ENCODE results near the gene GTF2B. TPM values are rescaled to one million over a fixed set of nuclear protein-coding genes. Genes with fewer than 3 reads are reported as not detected.
"Not testable (repeated sequence)": the region's sequence is repeated elsewhere in the genome, so short reads cannot be mapped to it uniquely, and the experiment has no call there.

GTF2B gene
- total RNA-seq = 10 to 100 TPM; 18.6 to 19.9 TPM
- polyA plus RNA-seq (2013, experiment 1 of 2) = 31.8 TPM
- polyA plus RNA-seq (2013, experiment 2 of 2) = 32.1 TPM
- long read RNA-seq, experiment 1, partial matches to known transcripts = 2 of 11 reads
- long read RNA-seq, experiment 1, other reads (novel, unspliced or antisense) = 5 of 11 reads
- long read RNA-seq, experiment 2, transcript GTF2B-201 (7 exons, 1,351 nt) = major isoform, 17 of 22 reads
- long read RNA-seq, experiment 2, partial matches to known transcripts = 0 of 22 reads
- long read RNA-seq, experiment 2, other reads (novel, unspliced or antisense) = 5 of 22 reads
- long read RNA-seq, experiment 3, transcript GTF2B-201 (7 exons, 1,351 nt) = major isoform, 89 of 99 reads
- long read RNA-seq, experiment 3, partial matches to known transcripts = 0 of 99 reads
- long read RNA-seq, experiment 3, other reads (novel, unspliced or antisense) = 10 of 99 reads
- long read RNA-seq, experiment 4, transcript GTF2B-201 (7 exons, 1,351 nt) = major isoform, 104 of 127 reads
- long read RNA-seq, experiment 4, partial matches to known transcripts = 5 of 127 reads
- long read RNA-seq, experiment 4, other reads (novel, unspliced or antisense) = 18 of 127 reads

- no peaks in the 10 kb centered on the region for H3K27me3 Mint-ChIP-seq (ENCODE audit: insufficient read depth)
- Histone ChIP-seq H3K27ac (ENCODE audit: low read depth, low read length) (peak within 1 kb of the TSS; percentile 88), H3K9me3 (ENCODE audit: control insufficient read depth, low read length) (no peaks in the 10 kb centered on the region), H3K4me3 (ENCODE audit: low read length) (peak within 1 kb of the TSS; percentile 90), H3K4me1 (ENCODE audit: control insufficient read depth, insufficient read depth, low read length) (no peaks in the 10 kb centered on the region), H3K36me3 (ENCODE audit: control insufficient read depth, insufficient read depth, low read length) (peaks cover 12% of the 10 kb centered on the region), H3K27me3 (ENCODE audit: control insufficient read depth, insufficient read depth, low read length, poor library complexity, severe bottlenecking) (no peaks in the 10 kb centered on the region), H3K9ac (ENCODE audit: extremely low read depth, low read length, poor library complexity, severe bottlenecking) (peak within 1 kb of the TSS; percentile 82)
- peak within 1 kb of the TSS; percentile 91 for H3K4me3 Mint-ChIP-seq
- peaks cover 8% of the 10 kb centered on the region for H3K4me1 Mint-ChIP-seq
- H3K9me3 Mint-ChIP-seq = no peaks in the 10 kb centered on the region
- peak; percentile 25 for TF ChIP-seq CTCF (conservative IDR thresholded peaks at IDR 0.05)
- 0 to 6% methylated on average over 17 to 47 of the region's 47 CpGs for WGBS, 2 experiments (ENCODE audit: insufficient coverage in 1 of 2, insufficient read length in 1 of 2)
- DNase-seq = peak; percentile 91
- peaks cover 5% of the 10 kb centered on the region for H3K36me3 Mint-ChIP-seq (ENCODE audit: low read depth)
- H3K27ac Mint-ChIP-seq = peak within 1 kb of the TSS; percentile 98
Observed at GRCh38 chr1:88891318-88891950, at the start of gene GTF2B. TSS of gene GTF2B (minus strand) at chr1:88891567. CDS start at chr1:88891499, 68 bp downstream.

GRCh38 chr1:88938528-88938927 is 47.2 kb upstream of the GTF2B start:
- peaks cover 76% of the 10 kb centered on the region for H3K36me3 Mint-ChIP-seq (ENCODE audit: low read depth)
- not testable (repeated sequence) for H3K27ac ChIP-seq (ENCODE audit: low read depth, low read length); H3K9me3 Mint-ChIP-seq; H3K9ac ChIP-seq (ENCODE audit: extremely low read depth, low read length, poor library complexity, severe bottlenecking); H3K4me1 Mint-ChIP-seq; H3K4me1 ChIP-seq (ENCODE audit: control insufficient read depth, insufficient read depth, low read length); H3K4me3 ChIP-seq (ENCODE audit: low read length); H3K9me3 ChIP-seq (ENCODE audit: control insufficient read depth, low read length); H3K27ac Mint-ChIP-seq; H3K27me3 ChIP-seq (ENCODE audit: control insufficient read depth, insufficient read depth, low read length, poor library complexity, severe bottlenecking); H3K4me3 Mint-ChIP-seq; DNase-seq; H3K27me3 Mint-ChIP-seq (ENCODE audit: insufficient read depth)
- peaks cover 73% of the 10 kb centered on the region for H3K36me3 ChIP-seq (ENCODE audit: control insufficient read depth, insufficient read depth, low read length)
- WGBS, 2 experiments (ENCODE audit: insufficient coverage in 1 of 2, insufficient read length in 1 of 2) = no CpG with 5 or more reads among the region's 1 CpG

GRCh38 chr1:88936760-88937342 is 45.5 kb upstream of the GTF2B start:
- TF ChIP-seq CTCF (conservative IDR thresholded peaks at IDR 0.05) = no peak
- Histone ChIP-seq H3K27me3 (ENCODE audit: control insufficient read depth, insufficient read depth, low read length, poor library complexity, severe bottlenecking) (no peaks in the 10 kb centered on the region), H3K9me3 (ENCODE audit: control insufficient read depth, low read length) (peaks cover 6% of the 10 kb centered on the region), H3K9ac (ENCODE audit: extremely low read depth, low read length, poor library complexity, severe bottlenecking) (no peak overlapping the region), H3K36me3 (ENCODE audit: control insufficient read depth, insufficient read depth, low read length) (peaks cover 73% of the 10 kb centered on the region), H3K4me1 (ENCODE audit: control insufficient read depth, insufficient read depth, low read length) (no peaks in the 10 kb centered on the region), H3K4me3 (ENCODE audit: low read length) (no peak overlapping the region), H3K27ac (ENCODE audit: low read depth, low read length) (no peak overlapping the region)
- DNase-seq = no peak
- H3K36me3 Mint-ChIP-seq (ENCODE audit: low read depth) = peaks cover 66% of the 10 kb centered on the region
- H3K9me3 Mint-ChIP-seq = no peaks in the 10 kb centered on the region
- WGBS, 2 experiments (ENCODE audit: insufficient coverage in 1 of 2, insufficient read length in 1 of 2) = 86 to 100% methylated on average over 1 to 4 of the region's 4 CpGs
- no peaks in the 10 kb centered on the region for H3K27me3 Mint-ChIP-seq (ENCODE audit: insufficient read depth)
- no peaks in the 10 kb centered on the region for H3K4me1 Mint-ChIP-seq
- H3K27ac Mint-ChIP-seq = no peak overlapping the region
- H3K4me3 Mint-ChIP-seq = no peak overlapping the region
